ENCODE data around the gene SH3BGRL3. TPM values are rescaled to one million over a fixed set of nuclear protein-coding genes. Genes with fewer than 3 reads are reported as not detected.
A peak's percentile ranks its signal among the peaks of the same experiment; 100 is the strongest.
"Not testable (repeated sequence)": the region's sequence is repeated elsewhere in the genome, so short reads cannot be mapped to it uniquely, and the experiment has no call there.

The SH3BGRL3 gene
- total RNA-seq, 4 donors from 2014 or later = 10.3 to 16.9 (median 13.1) TPM

GRCh38 chr1:26307363-26307781 lies 27.5 kb downstream of the SH3BGRL3 start:
- H3K27me3 ChIP-seq = no peaks in the 10 kb centered on the region
- no peak for TF ChIP-seq CTCF (IDR thresholded peaks at IDR 0.05 in 4 of 5, conservative IDR thresholded peaks at IDR 0.05 in 1 of 5)
- no peak for TF ChIP-seq POLR2A (IDR thresholded peaks at IDR 0.05)
- peak overlapping the region in 1 of 4 donors; percentile 85 for H3K4me3 ChIP-seq
- peak overlapping the region; percentile 42 to 73 (median 55) for H3K27ac ChIP-seq
- no peaks in the 10 kb centered on the region for H3K9me3 ChIP-seq
- H3K36me3 ChIP-seq = no peaks in the 10 kb centered on the region
- no peak for DNase-seq
- no peak for ATAC-seq
- peaks cover 7 to 13% of the 10 kb centered on the region in 2 donors for H3K4me1 ChIP-seq
- intact Hi-C loops (cut with DNase I; ENCODE audit: low total_unique reads) (no loop called here), in situ Hi-C loops (cut with MboI; ENCODE audit: low sequenced_read_pairs in 4 of 4) (no loop called here)

- H3K9me3 ChIP-seq; ATAC-seq; H3K27ac ChIP-seq; H3K36me3 ChIP-seq; H3K27me3 ChIP-seq; H3K4me3 ChIP-seq; DNase-seq; in situ Hi-C loops (cut with MboI; ENCODE audit: low sequenced_read_pairs in 4 of 4); intact Hi-C loops (cut with DNase I; ENCODE audit: low total_unique reads): not testable (repeated sequence)
- H3K4me1 ChIP-seq = peaks cover 7 to 13% of the 10 kb centered on the region in 2 donors
Measured at GRCh38 chr1:26307966-26308899, 28.3 kb downstream of the SH3BGRL3 start.

GRCh38 chr1:26314501-26314900 lies 34.6 kb downstream of the SH3BGRL3 start:
- ATAC-seq = no peak
- Histone ChIP-seq H3K27me3 (no peaks in the 10 kb centered on the region), H3K4me1 (no peaks in the 10 kb centered on the region), H3K9me3 (no peaks in the 10 kb centered on the region), H3K36me3 (no peaks in the 10 kb centered on the region), H3K4me3 (no peak overlapping the region), H3K27ac (no peak overlapping the region)
- in situ Hi-C loops (cut with MboI; ENCODE audit: low sequenced_read_pairs in 4 of 4) = no loop called here
- intact Hi-C loops (cut with DNase I; ENCODE audit: low total_unique reads) = no loop called here
- TF ChIP-seq CTCF (IDR thresholded peaks at IDR 0.05 in 4 of 5, conservative IDR thresholded peaks at IDR 0.05 in 1 of 5) = no peak
- TF ChIP-seq POLR2A (IDR thresholded peaks at IDR 0.05) = no peak
- DNase-seq = no peak

- no peak for DNase-seq
- Histone ChIP-seq H3K4me3 (no peak overlapping the region), H3K36me3 (no peaks in the 10 kb centered on the region), H3K27ac (no peak overlapping the region), H3K27me3 (no peaks in the 10 kb centered on the region), H3K4me1 (peaks cover 1 to 3% of the 10 kb centered on the region in 2 donors), H3K9me3 (no peaks in the 10 kb centered on the region)
- TF ChIP-seq CTCF (IDR thresholded peaks at IDR 0.05 in 4 of 5, conservative IDR thresholded peaks at IDR 0.05 in 1 of 5) (no peak), POLR2A (IDR thresholded peaks at IDR 0.05) (no peak)
- ATAC-seq = no peak
- intact Hi-C loops (cut with DNase I; ENCODE audit: low total_unique reads) = no loop called here
- in situ Hi-C loops (cut with MboI; ENCODE audit: low sequenced_read_pairs in 4 of 4) = no loop called here
Measured at GRCh38 chr1:26315874-26316850, 36.3 kb downstream of the SH3BGRL3 start.

Measured in gastrocnemius medialis (tissue), 4 donors.